Measurements from ENCODE around the gene ARHGEF35.
"Not testable (repeated sequence)": the region's sequence is repeated elsewhere in the genome, so short reads cannot be mapped to it uniquely, and the experiment has no call there.

ARHGEF35 gene

GRCh38 chr7:144178380-144179164, 17.1 kb downstream of the ARHGEF35 start:
- DNase-seq = not testable (repeated sequence)

GRCh38 chr7:144174613-144175012, 21.0 kb downstream of the ARHGEF35 start:
- no peak for DNase-seq

GRCh38 chr7:144171594-144172350, 23.9 kb downstream of the ARHGEF35 start:
- not testable (repeated sequence) for DNase-seq

- DNase-seq = no peak
Measured at GRCh38 chr7:144164784-144165183, 30.8 kb downstream of the ARHGEF35 start.

GRCh38 chr7:144158861-144159260, 36.8 kb downstream of the ARHGEF35 start:
- no peak for DNase-seq

- DNase-seq = no peak
Measured at GRCh38 chr7:144148224-144148827, 47.3 kb downstream of the ARHGEF35 start.

GRCh38 chr7:144144426-144144825, 51.2 kb downstream of the ARHGEF35 start:
- DNase-seq = no peak

- no peak for DNase-seq
Measured at GRCh38 chr7:144142187-144142586, 53.4 kb downstream of the ARHGEF35 start.

- no peak for DNase-seq
Measured at GRCh38 chr7:144137501-144137900, 58.1 kb downstream of the ARHGEF35 start.
